Testis (tissue), 2 donors: ENCODE data around the gene R3HCC1L.

Source experiments
- POLR2A ChIP-seq: fragments of 450-650 bp; IDR thresholded peaks from one replicate; pipeline ENCODE4 v1.6.1; 2017; ENCODE audit warnings: antibody characterized with exemption, mild to moderate bottlenecking, moderate library complexity
- TF ChIP-seq, protein P1 (sequence below), 3 experiments: fragments of 450-650 bp in 2 of 3; fragments of 200-600 bp in 1 of 3; sonication (generic) in 1 of 3; IDR thresholded peaks; one replicate each; pipeline ENCODE4 v1.5.1; 2016 to 2019; ENCODE audit warnings: antibody characterized with exemption in 3 of 3, mild to moderate bottlenecking in 2 of 3, moderate library complexity in 1 of 3

DNA sequence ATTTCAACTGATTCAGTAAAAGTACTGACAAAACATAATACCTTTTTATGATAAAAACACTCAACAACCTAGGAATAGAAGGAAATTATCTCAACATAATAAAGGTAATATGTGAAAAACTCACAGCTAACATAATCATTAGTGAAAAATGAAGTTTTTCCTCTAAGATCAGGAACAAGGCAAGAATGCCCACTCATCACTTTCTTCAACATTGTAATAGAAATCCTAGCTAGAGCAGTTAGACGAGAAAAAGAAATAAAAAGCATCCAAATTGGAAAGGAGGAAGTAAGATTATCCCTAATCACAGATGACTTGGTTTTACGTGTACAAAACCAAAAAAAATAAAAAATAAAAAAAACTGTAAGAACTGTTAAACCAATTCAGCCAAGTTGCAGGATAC, 58.6 kb downstream of the R3HCC1L start:
- TF ChIP-seq, protein P1, sequence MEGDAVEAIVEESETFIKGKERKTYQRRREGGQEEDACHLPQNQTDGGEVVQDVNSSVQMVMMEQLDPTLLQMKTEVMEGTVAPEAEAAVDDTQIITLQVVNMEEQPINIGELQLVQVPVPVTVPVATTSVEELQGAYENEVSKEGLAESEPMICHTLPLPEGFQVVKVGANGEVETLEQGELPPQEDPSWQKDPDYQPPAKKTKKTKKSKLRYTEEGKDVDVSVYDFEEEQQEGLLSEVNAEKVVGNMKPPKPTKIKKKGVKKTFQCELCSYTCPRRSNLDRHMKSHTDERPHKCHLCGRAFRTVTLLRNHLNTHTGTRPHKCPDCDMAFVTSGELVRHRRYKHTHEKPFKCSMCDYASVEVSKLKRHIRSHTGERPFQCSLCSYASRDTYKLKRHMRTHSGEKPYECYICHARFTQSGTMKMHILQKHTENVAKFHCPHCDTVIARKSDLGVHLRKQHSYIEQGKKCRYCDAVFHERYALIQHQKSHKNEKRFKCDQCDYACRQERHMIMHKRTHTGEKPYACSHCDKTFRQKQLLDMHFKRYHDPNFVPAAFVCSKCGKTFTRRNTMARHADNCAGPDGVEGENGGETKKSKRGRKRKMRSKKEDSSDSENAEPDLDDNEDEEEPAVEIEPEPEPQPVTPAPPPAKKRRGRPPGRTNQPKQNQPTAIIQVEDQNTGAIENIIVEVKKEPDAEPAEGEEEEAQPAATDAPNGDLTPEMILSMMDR (IDR thresholded peaks at IDR 0.05), result no peak
- no peak for TF ChIP-seq POLR2A
